GM18517 (cell line): ENCODE measurements around the gene EZH1.

Experiments used
- ATAC-seq: cut with Tn5 transposase; IDR thresholded peaks from one replicate; pipeline ENCODE4 v1.9.1; 2021; ENCODE audit warnings: mild to moderate bottlenecking, moderate library complexity; ENCODE audit not compliant: unreplicated experiment

Gene EZH1

DNA sequence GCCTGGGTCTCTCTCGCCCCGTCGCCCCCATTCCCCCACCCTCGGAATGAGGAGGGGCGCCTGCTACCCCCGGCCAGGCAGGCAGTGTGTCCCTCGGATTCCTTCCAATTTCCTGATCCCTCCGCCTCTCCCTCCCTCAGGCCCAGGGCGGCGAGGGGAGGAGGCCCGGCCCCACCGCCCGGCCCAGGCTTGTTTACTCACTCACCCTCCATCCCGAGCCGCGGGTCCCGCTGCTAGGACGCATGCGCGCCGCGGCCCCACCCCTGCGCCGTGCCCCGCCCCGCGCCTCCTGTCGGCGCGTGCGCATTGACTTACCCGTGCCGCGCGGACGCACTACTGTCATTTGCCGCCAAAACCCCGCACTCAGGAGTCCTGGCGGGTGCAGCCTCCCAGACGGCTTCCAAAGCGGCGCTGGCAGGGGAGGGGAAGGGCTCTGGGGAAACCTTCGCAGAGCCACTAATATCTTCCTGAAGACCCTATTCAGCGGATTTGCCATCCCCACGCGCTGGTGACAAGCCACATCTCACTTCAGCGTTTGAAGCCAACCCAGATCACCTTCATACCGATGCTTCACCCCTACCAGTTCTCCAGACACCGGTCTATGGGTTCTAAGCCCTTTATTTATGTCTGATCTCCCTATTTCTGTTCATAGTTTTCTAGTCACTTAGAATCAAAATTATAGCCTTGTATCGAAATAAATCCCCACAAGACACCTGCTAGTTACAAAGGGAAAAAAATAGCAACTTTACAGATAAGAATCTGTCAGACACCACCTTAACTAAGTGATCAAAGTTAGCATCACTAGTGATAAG is at the start of gene EZH1:
EZH1 (minus strand) TSS at position 235 of the 812 bp plus-strand sequence. CDS start 16,099 bp downstream, outside the sequence.
- ATAC-seq: peak; percentile 88

DNA sequence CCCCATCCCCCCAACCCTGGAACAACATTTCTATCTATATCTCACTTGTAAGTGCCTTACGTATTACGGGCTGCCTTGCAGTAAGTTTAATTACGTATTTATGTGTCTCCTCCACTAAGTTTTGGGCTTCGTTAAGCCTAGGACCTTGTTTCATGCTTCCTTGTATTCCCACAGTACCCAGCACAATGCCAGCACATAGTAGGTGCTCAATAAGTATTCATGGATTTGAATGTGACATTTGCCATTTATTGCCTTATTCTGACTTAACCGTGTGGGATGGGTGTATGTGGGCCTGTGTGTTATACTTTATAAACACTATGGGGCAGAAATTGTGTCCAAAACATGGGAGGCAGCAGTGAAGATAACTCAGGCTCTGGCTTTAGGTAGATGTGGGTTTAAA is 47.7 kb upstream of the EZH1 start:
- ATAC-seq: no peak

- no peak for ATAC-seq
Observed at GRCh38 chr17:42791948-42792347, 47.1 kb upstream of the EZH1 start.

GRCh38 chr17:42787266-42787665 is 42.4 kb upstream of the EZH1 start:
- no peak for ATAC-seq

- ATAC-seq: no peak
Observed at GRCh38 chr17:42784811-42785592, 40.2 kb upstream of the EZH1 start.

GRCh38 chr17:42784409-42784808 is 39.6 kb upstream of the EZH1 start:
- no peak for ATAC-seq

DNA sequence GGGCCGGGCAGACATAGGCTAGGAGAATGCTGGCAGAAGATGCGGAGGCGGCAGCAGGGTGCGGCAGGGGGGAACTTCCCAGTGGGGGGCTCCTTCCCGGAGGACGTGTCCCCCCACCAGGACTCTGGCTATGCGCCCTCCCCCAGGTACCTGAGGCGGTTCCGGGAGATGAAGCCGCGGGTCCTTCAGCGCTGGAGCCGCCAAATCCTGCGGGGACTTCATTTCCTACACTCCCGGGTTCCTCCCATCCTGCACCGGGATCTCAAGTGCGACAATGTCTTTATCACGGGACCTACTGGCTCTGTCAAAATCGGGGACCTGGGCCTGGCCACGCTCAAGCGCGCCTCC is 38.9 kb upstream of the EZH1 start:
- ATAC-seq: no peak

- no peak for ATAC-seq
Observed at GRCh38 chr17:42783062-42783790, 38.4 kb upstream of the EZH1 start.

- no peak for ATAC-seq
Observed at GRCh38 chr17:42782166-42783061, 37.6 kb upstream of the EZH1 start.

DNA sequence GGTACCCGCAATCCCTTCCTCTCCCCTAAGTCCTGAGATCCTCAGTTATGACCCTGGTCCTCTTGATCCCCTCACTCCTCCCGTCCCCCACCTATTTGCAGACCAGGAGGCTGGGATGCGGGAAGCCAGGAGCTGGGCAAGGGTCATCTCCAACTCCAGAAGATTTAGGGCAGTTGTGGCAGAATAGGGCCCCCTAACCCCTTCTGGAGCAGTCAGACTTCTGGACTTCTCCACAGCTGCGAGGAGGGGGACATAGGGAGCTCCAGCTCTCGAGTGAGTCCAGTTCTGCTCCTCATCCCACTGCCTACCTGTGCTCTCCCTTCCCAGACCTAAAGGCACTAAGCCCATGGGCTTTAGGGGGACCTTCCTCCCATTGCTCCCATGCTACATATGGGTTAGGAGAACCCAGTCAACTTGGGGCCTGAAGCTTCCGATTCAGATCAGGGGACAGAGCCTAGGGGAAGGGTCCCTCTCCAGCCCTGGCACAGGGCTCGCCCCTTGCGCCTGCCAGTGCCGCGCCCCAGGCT is 36.9 kb upstream of the EZH1 start:
- ATAC-seq: no peak

GRCh38 chr17:42780851-42781638 is 36.2 kb upstream of the EZH1 start:
- ATAC-seq: no peak

GRCh38 chr17:42779936-42780850 is 35.4 kb upstream of the EZH1 start, which contains the start of gene WNK4:
WNK4 (plus strand) TSS chr17:42780610; CDS start chr17:42780699, 89 bp downstream.
- no peak for ATAC-seq

DNA sequence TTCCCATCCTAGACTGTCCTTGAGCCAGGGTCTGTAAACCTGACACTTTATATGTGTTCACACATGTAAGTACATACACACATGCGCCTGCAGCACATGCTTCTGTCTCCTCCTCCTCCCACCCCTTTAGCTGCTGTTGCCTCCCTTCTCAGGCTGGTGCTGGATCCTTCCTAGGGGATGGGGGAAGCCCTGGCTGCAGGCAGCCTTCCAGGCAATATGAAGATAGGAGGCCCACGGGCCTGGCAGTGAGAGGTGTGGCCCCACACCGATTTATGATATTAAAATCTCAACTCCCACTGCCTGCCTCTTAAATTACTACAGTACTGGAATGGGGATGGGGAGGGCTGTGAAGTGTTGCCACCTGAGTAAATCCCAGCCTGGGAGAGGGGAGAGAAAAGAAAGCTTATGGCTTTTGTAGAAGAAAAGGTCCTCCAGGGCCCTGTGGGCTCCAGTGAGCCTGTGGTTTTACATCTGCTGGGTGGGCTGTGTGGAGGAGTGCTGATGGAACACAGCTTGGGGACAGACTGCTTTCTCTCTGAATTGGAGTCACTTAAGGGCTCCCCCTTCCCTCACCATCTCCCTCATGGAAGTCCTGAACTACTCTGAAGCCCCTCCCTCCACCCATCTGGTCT is 34.6 kb upstream of the EZH1 start:
- ATAC-seq: no peak

- ATAC-seq: no peak
Observed at GRCh38 chr17:42778570-42778969, 33.7 kb upstream of the EZH1 start.

GRCh38 chr17:42775534-42776098 is 30.8 kb upstream of the EZH1 start:
- no peak for ATAC-seq

DNA sequence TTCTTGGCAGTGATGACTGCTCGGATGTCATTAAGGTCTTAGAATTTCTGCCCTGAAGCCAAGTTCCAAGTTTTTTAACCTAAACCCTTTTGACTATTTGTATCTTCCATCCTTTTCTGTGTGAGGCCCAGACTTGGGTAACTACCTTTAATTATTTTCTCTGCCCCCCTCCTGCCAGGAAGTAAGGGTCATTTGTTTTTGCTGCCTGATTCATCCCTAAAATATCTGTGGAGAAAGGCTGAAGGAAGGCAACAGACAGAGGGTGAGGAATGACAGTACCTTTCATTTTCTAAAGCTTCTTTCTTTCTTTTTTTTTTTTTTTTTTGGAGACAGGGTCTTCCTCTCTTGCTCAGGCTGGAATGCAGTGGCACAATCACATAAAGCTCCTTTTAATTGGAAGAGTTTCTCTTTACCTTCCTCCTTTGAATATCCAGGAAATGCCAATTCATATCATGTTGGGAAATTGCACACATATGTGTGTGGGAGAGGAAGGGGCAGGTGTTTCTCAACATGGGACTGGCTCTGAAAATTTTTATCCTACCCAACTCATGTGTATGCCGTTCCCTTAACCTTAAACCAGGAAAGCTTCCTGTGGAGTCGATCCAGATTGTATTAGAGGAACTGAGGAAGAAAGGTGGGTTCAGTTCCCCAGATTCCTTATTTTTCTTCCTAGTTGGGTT is 29.4 kb upstream of the EZH1 start:
- no peak for ATAC-seq
